ENCODE data around the gene CYP19A1. TPM values are rescaled to one million over a fixed set of nuclear protein-coding genes. Genes with fewer than 3 reads are reported as not detected.

The CYP19A1 gene
- total RNA-seq, 1 donor from 2014 or later: not detected

- no peak overlapping the region for H3K4me3 ChIP-seq (ENCODE audit: low read depth, low read length)
- DNase-seq (ENCODE audit: low read depth): no peak
- TF ChIP-seq, protein P1, sequence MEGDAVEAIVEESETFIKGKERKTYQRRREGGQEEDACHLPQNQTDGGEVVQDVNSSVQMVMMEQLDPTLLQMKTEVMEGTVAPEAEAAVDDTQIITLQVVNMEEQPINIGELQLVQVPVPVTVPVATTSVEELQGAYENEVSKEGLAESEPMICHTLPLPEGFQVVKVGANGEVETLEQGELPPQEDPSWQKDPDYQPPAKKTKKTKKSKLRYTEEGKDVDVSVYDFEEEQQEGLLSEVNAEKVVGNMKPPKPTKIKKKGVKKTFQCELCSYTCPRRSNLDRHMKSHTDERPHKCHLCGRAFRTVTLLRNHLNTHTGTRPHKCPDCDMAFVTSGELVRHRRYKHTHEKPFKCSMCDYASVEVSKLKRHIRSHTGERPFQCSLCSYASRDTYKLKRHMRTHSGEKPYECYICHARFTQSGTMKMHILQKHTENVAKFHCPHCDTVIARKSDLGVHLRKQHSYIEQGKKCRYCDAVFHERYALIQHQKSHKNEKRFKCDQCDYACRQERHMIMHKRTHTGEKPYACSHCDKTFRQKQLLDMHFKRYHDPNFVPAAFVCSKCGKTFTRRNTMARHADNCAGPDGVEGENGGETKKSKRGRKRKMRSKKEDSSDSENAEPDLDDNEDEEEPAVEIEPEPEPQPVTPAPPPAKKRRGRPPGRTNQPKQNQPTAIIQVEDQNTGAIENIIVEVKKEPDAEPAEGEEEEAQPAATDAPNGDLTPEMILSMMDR (conservative IDR thresholded peaks at IDR 0.05; ENCODE audit: low read depth, low read length): no peak
Measured at GRCh38 chr15:51350723-51351122, 12.3 kb upstream of the CYP19A1 start.

DNA sequence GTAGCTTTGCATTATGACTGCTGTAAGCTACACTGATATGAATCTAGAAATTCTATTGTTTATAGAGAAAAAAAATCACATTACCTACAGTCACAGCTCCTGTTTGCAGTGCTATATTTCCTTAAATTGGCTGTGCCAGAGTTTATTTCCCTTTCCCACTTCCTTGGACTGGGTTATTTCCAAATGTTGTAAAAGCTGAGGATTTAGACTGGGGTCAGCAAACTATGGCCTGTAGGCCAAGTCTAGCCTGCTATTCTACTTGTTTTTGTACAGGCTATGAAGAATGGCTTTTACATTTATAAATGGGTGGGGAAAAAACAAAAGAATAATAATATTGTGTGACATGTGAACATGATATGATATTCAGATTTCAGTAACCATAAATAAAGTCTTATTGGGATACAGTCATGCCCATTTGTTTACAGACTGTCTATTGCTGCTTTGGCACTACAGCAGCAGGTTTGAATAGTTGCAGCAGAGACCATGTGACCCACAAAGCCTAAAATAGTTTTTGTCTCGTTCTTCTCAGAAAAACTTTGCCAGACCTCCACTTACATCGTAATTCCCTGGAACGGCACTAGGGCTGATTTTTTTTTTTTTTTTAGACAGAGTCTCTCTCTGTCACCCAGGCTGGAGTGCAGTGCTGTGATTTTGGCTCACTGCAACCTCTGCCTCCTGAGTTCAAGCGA is 10.9 kb upstream of the CYP19A1 start:
- no peak overlapping the region for H3K4me3 ChIP-seq (ENCODE audit: low read depth, low read length)
- TF ChIP-seq, protein P1 (conservative IDR thresholded peaks at IDR 0.05; ENCODE audit: low read depth, low read length): no peak
- DNase-seq (ENCODE audit: low read depth): no peak

DNA sequence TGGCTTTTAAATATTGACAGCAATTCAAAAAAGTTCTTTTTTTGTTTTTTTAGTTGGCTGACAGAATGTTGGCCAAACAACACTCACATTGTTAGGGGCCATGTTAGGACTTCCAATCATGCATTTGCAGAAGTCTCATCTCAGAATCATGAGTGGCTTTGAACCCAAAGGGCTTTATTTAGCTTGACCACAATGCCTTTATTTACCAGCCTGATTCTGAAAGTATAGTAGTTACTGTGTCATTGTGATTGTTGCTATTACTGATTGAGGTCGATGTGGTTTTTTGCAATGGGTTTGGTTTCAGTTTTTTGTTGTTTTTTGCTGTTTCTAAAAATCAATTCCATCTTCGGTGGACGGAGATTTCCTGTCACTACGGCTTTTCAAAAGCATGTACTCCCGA is 10.3 kb upstream of the CYP19A1 start:
- no peak for DNase-seq (ENCODE audit: low read depth)
- TF ChIP-seq, protein P1 (conservative IDR thresholded peaks at IDR 0.05; ENCODE audit: low read depth, low read length): no peak
- H3K4me3 ChIP-seq (ENCODE audit: low read depth, low read length): no peak overlapping the region

GRCh38 chr15:51346136-51346535 is 7.7 kb upstream of the CYP19A1 start:
- H3K4me3 ChIP-seq (ENCODE audit: low read depth, low read length): no peak overlapping the region
- TF ChIP-seq, protein P1 (conservative IDR thresholded peaks at IDR 0.05; ENCODE audit: low read depth, low read length): no peak
- no peak for DNase-seq (ENCODE audit: low read depth)

DNA sequence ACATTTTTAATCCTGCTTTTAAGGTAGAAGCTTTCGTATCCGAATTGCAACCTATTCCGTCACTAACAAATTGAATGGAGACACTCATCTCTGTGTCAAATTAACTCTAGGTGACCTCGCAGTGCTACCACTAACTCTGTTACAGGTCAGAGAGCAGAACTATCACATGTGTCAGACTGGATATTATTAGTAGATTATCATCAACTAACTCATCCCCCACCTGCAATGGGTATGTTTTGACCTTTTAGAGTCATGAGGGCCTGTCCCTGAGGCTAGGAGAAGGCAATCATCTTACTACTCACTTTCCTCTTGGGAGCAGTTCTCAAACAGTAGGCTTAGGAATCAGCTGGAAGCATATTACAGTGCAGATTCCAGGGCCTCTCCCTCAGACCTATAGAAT is 5.1 kb upstream of the CYP19A1 start:
- no peak overlapping the region for H3K4me3 ChIP-seq (ENCODE audit: low read depth, low read length)
- DNase-seq (ENCODE audit: low read depth): no peak
- TF ChIP-seq, protein P1 (conservative IDR thresholded peaks at IDR 0.05; ENCODE audit: low read depth, low read length): no peak

DNA sequence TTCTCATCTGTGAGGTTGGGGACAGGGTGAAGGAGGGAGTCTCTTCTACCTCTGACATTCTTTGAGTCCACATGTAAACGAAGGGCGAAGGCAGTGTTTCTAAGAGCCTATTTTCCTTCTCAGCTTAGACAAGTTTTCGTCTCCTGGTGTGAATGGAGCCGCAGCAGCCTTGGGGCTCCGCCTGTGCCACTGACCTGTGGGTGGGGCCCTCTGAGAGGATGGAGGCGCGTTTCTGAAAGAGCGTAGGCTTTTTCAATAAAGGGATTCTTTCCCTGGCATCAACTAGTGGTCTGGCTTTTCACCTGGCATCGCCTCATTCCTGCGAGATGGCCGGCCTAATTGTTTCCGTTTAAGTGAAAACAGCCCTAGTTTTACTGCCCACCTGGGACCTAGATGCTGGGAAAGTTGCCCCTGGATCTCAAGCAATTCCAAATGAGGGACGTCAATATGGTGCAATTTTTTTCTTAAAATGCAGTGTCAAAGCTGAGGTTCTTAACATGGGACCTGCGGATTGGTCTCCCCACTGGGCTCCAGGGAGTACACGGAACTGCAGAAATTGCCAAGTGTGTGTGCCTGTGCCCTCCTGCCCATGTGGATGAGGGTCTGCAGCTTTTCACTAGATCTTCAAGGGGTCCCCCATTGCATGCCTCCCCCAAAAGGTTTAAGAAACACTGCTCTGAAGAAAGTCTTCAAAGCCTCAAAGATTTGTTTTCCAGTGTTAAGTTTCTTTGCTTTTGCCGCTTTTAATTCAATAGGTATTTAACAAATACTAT is 4.0 kb upstream of the CYP19A1 start:
- TF ChIP-seq, protein P1 (conservative IDR thresholded peaks at IDR 0.05; ENCODE audit: low read depth, low read length): no peak
- no peak for DNase-seq (ENCODE audit: low read depth)
- no peak overlapping the region for H3K4me3 ChIP-seq (ENCODE audit: low read depth, low read length)
